ENCODE data around the gene SOBP. TPM values are rescaled to one million over a fixed set of nuclear protein-coding genes. Genes with fewer than 3 reads are reported as not detected.
"Not testable (repeated sequence)": the region's sequence is repeated elsewhere in the genome, so short reads cannot be mapped to it uniquely, and the experiment has no call there.

The SOBP gene
- total RNA-seq, 1 experiment from 2014 or later: 2.9 TPM

DNA sequence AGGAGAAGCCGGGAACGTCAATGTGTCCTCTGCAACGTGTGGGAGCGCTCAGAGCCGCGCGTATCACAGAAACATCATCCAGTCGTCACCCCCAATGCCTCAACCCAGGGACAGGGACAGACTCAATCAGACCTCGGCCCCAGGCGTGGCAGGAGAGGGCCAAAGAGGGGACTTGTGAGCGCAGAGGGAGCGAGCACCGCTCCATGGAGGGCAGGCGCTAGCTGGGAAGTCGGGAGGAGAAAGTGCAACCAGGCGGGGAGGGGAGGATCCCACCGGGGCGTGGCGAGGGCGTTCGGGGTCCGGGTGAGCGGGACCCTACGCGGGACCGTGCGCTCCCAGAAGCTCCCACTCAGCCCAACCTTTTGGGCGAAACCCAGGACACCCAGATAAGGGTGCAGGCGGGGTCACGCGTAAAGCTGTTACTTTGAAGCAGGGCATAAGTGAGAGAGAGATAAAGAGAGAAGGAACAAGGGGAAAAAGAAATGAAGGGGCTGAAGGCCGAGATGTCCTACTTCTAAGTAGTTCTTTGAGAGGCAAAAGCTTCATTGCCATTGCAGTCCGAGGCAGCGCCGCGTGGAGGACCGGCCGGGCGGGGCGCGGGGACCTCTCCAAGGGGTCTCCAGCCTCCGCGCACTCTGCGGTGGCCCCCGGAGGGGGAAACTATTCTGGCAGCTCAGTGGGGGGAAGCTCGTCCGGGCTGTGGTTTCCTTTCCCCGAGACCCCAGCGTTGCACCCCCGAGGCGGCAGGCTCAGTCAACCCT, 862 bp upstream of the SOBP start:
- DNase-seq (ENCODE audit: low spot score): no peak

DNA sequence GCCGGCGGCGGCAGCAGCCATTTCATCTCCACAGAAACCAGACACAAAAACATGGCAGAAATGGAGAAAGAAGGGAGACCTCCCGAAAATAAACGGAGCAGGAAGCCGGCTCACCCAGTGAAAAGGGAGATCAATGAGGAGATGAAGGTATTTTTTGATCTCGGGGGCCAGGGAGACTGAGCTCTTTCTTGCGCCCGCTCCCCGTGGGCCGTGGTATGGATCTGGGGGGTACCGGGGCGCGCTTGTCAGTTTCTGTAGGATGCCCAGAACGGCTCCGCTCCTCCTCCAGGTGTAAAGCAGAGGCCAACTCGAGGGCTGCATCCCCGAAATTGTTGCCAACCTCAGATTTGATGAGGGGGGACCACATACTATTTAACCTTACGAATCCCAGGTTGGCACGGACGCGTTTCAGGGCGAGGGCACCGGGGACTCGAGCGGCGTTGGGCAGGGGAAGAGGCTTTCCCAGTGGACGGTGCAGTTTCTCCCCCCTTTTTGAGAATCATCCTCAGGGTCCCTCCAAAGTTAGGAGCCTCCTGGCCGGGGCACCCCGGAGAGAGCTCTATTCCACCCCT, 735 bp downstream of the SOBP start:
- DNase-seq (ENCODE audit: low spot score): no peak

DNA sequence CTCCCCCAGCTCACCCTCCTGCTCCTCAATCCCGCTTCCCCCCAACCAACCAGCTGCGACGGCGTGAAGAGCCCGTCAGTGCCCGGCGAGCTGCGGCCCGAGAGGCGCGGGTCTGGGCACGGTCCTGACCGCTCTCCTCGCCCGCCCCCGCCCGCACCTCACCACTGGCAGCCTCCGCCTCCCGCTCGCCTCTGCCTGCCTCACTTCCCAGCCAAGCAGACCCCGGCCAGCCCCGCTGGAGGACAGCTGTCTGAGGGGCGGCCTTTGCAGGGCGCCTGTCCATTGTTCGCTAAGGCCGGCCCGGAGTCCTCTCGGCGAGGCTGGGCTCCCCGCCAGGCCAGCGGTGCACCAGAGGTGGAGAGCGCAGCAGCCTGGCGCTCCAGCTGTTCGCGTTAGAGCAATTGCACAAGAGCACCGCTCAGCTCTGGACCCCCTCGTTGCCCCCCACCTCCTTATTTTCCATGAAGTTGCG, 1.3 kb downstream of the SOBP start:
- DNase-seq (ENCODE audit: low spot score): no peak

DNA sequence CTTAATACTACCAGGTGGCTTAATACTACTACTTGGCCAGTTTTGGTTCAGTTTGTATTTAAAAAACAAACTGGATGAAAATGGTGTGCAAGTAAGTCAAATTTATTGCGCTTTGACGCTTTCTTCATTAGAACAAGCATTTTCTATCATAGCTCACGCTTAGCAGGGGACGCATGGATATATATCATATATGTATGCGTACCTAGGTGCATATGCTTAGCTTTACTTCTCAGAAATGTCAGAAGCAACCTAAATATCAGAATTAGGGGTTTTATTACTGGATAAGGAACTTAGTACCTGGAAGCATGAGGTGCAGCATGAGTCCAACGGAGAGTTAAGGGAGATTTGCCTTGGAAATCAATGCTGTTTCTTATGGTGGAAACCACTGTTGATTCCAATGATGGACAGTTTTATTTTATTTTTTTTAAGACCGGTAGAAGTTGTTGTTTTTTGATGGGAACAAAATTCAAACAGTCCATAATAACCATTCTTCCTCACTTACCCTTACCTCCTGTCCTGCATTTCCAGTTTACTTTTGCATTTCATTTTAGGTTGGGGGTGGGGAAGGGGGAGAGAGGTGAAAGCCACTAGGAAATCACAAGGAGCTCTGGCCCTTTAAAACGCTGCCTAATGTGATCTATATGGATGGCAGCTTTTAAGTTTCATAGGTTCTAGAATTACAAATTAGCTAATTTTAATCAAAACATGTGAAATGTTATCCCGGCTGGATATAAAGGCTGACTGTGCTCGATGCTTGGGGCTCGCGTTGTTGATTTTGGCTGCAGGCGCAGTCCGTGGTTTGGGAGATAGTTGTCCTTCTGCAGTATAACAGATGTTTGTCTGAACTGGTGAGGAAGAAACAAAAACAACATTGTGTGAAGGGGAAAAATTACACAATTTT, 2.1 kb downstream of the SOBP start:
- peak; percentile 39 for DNase-seq (ENCODE audit: low spot score)

DNA sequence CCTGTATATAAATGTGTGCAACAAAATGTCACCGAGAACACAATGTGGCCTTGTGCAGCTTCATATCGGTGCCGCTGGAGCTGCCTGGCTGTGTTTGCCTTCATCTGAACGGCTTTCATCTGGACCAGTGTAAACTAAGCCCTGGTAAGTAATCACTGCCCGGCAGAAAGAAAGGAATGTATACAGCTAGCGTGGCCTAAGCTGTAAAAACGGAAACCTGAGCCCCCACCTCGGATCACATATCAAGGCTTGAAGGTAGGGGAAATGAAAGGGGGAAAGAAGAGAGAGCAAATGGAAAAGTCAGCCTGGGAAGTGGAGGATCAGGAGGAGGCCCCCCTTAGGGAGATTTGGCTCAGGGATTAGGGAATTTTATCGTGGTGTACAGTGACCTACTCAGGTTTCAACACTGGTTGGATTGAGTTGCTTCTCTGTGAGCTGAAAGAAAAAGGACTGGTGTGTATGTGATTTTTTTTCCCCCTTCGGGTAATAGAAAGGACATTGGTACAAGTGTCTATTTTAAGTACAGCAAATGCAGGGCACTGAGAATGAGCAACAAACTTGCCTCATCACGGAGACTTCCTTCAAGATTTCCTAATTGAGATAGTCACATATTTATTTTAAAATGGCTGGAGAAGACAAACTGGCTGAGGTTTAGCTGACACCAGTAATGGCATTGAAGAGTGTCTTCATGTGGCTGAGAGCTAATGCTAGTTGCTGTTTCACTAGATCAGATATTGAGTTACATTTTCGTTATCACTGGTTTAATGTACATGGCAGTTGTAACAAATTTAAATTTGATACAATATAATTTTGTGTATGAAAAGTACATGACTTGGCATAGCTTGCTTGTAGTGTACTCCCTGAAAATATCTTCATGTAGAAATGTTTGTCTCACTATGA, 3.5 kb downstream of the SOBP start:
- peak; percentile 70 for DNase-seq (ENCODE audit: low spot score)

DNA sequence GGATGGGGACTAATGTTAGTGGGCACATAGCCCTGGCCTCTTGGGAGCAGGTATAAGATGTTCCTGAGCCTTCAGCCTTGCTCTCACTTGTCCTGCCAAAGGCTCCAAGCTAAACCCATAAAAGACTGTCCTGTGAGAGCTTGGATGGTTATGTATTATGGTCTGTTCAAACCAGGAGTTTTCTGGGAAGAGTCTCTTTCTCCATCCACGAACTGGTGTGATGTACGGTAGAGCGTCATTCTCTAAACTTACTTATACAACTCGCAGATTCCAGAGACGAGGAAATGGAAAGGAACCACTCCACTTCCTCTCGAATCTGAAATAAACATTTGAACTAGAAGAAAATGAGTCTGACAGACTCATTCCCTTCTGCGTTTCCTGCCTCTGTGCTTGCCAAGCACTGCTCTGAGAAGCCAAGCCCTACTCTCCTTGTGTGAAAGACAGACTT, 5.3 kb downstream of the SOBP start:
- peak; percentile 29 for DNase-seq (ENCODE audit: low spot score)

DNA sequence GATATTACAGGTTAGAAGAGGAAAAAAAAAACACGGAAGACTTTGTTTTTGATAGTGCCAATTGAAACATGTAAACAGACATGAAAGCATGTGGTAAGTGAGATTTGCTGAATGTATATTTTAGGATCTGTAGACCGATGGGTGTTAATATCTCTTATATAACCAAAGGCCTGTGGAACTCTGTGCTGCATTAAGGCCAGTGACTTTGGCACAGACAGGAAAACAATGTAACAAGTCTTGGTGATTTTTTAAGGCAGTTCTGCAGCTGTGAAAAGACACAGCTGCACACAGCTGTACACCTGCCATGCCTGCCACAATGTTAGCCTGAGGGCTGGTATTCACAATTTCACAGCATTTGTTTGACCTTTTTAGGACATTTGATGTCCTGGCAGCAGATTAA, 6.1 kb downstream of the SOBP start:
- DNase-seq (ENCODE audit: low spot score): no peak

DNA sequence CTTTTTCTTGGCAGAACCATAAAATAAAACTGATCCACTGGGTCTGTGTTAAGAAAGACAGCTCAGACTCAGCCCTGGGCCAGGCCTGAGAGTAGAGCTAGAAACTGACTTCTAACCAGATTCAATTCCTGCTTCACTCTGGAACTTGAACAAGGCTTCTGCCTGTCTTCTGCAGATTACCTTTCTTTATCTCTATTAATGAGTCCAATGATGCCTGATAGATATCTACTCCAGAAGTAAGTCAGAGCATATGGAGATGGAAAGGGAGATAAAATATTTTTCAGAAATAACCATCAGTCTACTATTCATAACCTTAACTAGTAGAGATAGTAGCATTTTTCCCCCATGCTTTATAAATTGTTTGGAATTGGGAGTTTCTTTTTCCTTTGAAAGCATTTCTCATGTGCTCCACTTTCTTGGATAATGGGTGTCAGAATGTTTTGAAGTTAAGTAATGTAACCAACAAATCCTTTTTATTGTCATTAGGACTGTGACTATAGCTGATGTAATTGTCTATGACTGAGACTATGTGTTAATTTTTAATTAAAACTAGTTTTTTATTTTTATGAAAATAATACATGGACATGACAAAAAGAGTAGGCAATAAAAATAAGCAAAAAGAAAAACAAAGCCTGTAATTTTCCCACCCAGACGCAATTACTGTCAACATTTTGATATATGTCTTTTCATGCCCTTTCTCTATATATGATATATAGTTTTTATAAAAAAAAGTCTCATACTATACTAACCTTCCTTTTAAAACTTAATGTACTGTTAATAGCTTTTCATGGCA, 7.2 kb downstream of the SOBP start:
- DNase-seq (ENCODE audit: low spot score): no peak

DNA sequence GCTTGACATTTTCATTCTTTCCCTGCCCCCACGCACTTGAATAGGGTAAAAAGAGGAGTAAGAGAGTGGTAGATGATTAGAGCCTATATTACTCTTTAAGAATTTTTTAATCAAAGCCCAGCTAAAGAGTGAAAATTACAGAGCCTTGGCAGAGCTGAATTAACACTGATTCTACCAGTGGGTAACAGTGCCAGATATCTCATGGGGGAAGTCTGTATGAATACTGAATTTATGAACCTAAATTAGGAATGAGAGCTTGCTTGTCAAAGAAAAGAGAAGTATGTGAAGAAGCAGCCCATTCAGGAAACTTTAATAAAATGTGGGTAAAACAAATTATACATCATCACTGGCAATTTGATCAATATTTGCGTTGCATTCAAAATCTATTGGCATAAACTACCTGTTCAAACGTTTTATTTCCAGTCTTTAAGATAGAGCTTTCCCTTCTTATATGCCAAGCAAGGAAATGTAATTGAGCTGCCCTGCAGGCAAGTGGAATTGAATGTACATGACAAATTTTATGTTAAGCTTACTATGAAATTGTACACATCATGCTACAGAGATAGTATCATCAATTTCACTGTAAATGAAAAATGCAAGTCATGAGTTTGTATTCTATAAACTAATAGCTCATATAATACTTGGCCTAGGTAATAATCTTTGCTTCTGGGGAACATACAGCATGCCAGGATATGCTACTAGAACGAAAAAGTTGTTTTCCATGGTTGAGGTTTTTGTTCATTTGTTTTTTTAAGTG, 14.5 kb downstream of the SOBP start:
- no peak for DNase-seq (ENCODE audit: low spot score)

DNA sequence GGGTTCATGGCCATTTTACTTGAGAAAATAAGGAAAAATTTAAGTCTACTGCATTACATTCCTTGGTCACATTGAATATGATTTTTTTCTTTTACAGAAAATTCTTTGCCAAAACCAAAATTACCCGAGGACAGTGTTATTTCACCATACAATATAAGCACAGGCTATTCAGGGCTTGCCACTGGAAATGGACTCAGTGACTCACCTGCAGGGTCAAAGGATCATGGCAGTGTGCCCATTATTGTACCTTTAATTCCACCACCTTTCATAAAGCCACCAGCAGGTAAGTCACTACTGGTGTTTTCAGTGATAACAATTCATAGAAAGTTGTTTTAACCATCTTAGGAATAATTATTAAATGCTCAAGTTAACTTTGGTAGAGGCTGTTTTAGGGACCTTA, 16.2 kb downstream of the SOBP start:
- DNase-seq (ENCODE audit: low spot score): no peak

DNA sequence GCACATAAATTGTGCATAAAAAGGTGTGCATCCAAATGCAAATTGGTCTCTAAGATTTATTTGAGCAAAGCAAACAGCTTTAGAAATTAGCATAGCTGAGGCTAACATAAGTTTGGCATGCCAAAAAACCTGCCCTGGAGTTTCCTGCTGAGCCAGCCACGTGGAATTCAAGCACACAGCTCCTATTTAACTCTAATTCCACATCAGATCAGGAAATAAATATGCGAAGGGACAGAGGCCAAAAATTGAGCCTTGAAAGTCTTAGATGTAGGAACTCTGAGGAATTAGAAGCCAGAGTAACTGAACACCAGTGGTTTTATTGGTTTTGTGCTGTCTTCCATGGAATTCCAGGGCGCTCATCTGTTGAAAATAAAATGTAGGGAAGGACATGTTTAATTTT, 19.6 kb downstream of the SOBP start:
- DNase-seq (ENCODE audit: low spot score): no peak

DNA sequence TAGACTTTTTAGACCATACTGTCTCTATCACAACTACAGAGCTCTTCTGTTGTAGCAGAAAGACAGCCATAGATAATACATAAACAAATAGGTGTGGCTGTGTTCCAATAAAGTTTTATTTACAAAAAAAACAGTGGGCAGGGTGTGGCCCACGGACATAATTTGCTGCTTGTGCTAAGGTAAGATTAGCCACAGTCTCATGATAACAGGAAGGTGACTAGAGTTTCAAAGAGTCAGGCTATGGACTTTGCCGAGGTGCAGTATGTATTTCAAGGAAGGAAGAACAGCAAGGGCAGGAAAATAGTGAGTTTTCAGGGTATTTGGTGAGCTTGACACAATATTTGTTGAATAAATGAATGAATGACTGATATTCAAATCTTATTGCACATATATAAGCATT, 20.2 kb downstream of the SOBP start:
- DNase-seq (ENCODE audit: low spot score): no peak

DNA sequence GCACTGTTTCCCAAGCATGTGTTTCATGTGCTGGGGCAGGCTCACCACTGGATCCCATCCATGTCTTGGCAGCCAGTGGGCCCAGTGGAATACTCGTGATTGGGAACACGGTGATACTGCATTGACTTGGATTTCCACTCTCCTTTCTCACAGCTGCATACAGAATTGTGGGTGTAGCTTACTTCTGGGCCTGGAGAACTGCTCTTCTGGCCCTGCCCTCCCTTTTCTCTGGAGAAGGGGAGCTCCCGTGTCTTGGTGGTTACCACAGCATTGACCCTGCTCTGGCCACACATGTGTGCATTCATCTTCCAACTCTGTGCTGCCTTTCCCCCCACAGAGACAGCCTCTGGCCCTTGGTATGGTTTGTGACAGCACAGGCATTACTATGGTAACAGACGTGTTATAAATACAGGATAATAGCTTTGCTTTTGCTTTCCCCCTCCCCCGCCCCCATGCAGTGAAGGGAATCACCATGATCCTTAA, 21.6 kb downstream of the SOBP start:
- no peak for DNase-seq (ENCODE audit: low spot score)

DNA sequence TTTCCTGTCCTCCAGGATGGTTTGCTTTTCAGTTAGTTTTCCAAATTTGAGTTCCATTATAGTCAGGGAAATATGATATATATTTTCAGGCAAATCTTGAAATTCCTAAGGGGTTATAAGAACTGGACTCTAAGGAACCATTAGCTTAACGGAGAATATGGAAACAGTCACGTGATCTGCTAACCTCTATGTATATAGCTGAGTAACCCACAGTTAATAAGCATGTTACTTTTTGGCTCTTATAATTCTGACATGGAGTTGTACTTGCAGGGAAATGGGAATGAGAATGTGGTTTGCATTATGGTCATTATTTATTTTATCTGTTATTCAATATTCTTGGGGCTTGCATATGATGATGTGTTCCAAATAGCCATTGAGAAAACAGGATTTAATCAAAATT, 23.3 kb downstream of the SOBP start:
- no peak for DNase-seq (ENCODE audit: low spot score)

DNA sequence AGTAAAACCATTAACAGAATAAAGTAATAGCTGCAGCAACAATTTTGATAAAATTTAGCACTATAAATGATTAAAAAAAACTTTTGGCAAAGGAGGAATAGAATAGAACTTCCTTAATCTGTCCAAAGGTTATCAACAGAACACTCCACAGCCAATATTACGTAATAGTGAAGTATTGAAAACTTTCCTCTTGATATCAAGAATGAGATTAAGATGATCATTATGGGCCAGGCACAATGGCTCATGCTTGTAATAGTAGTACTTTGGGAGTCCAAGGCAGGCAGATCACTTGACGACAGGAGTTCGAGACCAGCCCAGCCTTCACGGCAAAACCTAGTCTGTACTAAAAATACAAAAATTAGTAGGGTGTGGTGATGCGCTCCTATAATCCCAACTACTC, 26.0 kb downstream of the SOBP start:
- no peak for DNase-seq (ENCODE audit: low spot score)

DNA sequence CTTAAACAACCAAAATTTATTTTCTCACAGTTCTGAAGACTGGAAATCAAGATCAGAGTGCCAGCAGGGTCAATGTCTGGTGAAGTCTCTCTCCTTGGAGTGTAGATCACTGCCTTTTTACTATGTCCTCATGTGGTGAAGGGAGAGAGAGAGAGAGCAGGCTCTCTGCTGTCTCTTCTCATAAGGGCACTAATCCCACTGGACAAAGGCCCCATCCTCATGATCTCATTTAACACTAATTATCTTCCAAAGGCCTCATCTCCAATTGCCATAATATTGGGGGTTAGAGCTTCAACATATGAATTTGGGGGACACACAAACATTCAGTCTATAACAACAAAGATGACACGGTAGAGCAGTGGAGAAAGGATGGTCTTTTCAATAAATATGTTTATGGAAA, 27.4 kb downstream of the SOBP start:
- no peak for DNase-seq (ENCODE audit: low spot score)

DNA sequence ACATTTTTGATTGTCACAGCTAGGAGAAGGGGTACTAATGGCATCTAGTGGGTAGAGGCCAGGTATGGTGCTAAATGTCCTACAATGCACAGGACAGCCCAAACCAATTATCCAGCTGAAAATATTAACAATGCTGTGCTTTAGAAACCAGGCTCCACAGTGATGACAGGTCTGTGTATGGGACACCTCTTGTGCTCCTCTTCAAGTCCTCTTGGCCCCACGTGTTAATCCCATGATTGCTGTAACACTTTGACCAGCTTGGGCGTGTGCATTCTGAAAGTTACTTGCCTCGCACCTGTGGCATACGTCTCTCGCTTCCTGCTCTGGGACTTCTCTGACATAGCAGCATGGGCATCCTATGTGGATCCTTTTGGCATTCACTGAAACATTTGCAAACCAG, 29.3 kb downstream of the SOBP start:
- DNase-seq (ENCODE audit: low spot score): not testable (repeated sequence)

DNA sequence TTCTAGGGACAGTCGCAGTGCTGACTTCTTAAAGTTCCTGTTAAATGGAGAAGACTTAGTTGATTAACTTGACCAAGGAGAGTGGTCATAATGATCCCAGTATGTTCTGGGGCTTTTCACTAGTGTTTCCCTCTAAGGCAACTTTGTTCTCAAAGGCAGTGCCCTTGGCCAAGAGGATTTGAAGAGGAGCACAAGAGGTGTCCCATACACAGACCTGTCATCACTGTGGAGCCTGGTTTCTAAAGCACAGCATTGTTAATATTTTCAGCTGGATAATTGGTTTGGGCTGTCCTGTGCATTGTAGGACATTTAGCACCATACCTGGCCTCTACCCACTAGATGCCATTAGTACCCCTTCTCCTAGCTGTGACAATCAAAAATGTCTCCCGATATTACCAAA, 30.8 kb downstream of the SOBP start:
- not testable (repeated sequence) for DNase-seq (ENCODE audit: low spot score)

DNA sequence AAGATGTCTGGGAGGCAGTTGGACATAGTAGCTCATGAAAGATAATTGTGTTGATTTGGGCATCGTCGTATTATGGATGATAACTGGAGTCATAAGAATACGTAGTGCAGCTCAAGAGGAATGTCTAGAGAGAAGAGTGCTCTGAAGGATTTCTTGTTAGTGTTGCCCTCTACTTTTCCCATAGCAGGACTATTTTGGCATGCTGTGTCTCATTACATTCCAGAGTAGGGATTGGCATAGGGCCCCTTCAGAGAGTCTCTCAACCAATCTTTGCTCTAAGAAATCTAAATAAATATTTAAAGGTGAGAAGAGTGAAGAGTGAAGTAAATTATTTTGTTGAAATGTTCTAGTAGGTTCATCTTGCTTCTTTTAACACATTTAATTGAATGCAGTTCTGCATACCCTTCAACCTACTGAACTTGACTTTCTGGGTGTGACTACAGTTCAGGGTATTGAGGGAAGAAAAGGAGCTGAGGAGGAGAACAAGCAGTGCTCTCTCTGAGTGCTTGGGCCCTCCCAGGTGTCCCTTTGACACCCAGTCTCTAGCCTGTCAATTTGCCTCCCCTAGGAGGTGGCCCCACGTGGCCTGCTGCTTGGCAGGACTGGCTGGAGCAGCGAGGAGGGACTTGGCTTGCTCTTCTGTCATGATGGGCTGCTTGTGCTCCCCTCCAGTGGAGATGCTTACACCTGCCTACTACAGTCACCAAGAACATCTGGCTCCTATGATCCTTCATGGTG, 33.3 kb downstream of the SOBP start:
- no peak for DNase-seq (ENCODE audit: low spot score)

All from H4 (cell line).